ENCODE results near the gene AK5.

Gene AK5

DNA sequence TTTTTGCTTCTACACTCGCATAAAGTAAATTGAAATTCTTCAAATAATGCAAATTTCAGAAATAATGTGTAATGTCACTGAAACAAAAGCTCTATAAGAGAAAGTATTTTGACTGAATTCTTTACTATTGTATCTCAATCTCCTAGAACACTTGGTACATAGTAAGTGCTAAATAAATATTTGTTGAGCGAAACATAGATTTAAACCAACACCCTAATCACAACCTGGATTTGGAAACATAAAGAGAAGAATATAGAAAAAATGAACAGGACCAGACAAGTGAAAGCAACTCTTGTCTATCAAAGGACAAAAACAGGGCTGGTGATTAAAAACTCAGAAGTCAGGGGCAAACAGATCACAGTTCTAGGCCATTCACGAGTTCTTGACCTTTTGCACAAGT lies 74.3 kb downstream of the AK5 start:
- DNase-seq: no peak

DNA sequence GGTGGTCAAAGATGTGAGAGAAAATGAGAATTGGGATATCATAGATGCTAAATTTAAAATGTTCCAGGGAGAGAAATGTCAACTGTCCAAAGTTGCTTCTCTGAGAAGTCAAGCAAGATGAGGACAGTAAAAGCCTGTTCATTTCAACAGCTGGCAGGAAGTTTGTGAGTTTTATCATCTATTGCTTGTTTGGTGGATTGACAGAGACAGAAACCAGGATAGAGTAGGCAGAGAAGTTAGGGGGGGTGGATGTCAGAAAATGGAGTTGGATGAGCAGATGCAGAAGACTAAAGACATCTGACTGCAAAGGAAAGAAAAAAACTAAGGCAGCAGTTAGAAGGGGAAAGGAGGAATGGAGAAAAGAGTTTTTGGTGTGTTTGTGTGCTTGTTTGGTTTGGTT lies 78.4 kb downstream of the AK5 start:
- no peak for DNase-seq

DNA sequence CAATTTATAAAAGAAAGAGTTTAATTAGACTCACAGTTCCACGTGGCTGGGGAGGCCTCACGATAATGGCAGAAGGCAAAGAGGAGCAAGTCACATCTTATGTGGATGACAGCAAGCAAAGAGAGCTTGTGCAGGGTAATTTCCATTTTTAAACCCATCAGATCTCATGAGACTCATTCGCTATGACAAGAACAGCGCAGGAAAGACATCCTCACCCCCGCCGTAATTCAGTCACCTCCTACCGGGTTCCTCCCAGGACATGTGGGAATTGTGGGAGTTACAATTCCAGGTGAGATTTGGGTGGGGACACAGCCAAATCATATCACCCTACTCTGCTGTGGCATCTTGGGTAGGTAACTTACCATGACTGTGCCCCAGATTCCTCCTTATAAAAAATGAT lies 79.8 kb downstream of the AK5 start:
- no peak for DNase-seq

DNA sequence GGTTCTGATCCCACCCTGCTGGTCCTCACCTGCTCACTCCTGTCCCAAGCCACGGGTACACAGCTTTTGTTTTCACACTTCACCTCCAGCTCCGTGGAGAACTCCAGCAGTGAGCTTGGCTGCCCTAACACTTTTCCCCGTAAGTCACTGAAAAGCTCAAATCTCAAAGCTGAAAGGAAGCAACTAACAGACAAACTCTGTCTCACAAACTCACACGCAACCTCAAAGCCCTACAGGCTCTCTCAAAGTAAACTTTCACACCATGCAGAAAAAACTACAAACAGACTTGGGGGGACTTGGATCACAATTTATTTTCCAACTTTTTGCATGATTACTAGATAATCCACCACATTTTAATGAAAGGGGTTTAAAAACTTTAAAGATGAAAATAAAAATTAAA lies 88.3 kb downstream of the AK5 start:
- DNase-seq: no peak

DNA sequence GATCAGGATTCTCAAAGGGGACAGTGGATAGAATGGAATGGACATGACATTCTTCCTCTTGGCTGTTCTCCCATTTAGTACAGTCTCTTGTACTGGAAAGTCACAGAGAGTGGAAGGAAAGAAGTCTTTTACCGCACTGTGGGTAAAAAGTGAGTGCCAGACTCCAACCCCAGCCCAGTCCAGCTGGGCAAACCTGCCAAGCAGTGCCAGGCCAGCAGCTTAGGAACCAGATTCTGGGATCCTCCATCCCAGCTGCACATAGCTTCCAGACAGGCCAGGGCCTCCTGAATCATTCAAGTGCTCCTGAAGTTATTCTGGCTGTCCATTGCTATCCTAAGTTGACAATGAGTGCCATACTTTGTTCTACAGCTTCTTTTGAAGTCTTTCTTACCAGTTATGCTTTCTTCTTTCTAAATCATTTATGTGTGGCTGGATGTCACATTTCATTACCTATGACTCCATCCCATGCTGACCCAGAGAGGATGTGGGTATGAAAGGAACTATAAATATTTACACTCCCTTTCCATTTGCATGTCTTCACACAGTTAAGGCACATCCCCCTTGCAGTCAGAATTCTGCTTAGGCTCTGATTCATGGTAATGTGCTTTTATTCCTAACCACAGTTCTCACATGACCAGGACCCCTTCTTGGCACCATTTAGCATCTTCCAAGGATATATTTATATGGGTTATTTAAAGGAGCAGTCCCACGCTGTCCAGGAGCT lies 88.9 kb downstream of the AK5 start:
- no peak for DNase-seq

DNA sequence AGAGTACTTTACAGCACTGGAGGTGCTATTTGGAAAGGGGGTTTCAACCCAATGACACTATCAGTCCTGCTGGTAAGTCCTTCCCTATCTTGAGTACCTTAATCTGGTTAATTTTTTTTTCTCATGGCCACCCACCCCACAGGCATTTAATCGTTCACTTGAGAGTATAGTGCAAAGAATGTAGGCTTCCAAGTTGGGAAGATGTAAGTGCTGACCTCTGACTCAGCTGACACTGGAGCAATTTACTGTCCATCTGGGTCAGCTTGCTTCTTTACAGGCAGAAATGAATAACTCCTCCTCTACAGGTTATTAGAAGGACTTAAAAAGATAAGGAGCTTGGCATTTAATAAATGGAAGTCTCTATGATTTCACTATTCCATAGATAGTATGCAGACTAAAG lies 89.6 kb downstream of the AK5 start:
- DNase-seq: no peak

DNA sequence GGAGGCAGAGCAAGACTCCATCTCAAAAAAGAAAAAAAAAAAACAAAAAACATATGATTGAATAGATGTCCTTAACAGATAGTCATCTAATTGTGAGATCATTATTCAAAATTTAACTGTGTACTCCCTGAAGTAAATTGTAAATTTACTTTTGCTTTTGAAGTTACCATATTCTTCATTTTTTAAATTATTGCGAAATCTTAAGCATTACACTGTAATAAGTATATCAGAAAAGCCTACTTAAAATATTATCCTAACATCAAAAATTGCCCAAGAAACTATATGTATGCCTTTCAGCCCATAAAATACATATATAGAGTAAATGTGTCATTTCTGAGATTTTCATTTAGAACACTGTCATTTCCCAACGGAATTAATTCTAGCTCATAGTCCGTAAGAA lies 91.9 kb downstream of the AK5 start:
- no peak for DNase-seq

DNA sequence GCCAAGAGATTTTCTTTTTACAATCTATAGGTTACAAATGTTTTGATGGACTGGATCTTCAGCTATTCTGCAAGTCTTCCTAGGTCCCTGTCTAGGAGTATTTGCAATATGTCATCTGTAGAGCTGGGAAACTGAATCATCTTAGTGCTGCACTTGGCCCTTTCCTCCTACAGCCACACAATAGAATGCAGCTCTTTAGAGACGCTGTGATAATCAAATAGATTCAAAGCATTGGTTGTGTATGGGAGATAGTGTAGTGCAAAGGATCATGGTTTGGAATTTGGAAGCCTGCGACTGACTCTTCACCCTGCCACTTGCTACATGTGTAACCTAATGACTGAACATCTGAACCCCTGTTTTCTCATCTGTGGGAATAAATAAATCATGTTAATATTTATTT lies 93.7 kb downstream of the AK5 start:
- DNase-seq: no peak

DNA sequence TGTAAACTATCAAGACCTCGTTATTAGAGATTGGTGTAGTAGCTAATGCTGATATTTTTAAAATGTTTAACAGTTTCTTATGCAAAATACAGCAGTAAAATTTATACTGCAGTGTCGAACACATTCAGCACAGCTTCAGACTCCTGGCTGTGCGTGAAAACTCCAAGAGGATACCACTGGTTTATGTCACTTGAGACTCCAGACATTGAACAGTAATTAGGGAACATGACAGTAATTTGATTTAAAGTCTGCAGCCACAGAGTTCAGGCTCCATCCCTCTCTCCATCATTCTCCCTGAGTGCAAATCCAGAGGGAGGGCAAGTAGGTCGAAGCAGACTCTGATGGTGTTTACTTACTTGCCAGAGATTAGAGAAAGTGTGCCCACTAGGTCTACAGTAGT lies 94.2 kb downstream of the AK5 start:
- DNase-seq: no peak

DNA sequence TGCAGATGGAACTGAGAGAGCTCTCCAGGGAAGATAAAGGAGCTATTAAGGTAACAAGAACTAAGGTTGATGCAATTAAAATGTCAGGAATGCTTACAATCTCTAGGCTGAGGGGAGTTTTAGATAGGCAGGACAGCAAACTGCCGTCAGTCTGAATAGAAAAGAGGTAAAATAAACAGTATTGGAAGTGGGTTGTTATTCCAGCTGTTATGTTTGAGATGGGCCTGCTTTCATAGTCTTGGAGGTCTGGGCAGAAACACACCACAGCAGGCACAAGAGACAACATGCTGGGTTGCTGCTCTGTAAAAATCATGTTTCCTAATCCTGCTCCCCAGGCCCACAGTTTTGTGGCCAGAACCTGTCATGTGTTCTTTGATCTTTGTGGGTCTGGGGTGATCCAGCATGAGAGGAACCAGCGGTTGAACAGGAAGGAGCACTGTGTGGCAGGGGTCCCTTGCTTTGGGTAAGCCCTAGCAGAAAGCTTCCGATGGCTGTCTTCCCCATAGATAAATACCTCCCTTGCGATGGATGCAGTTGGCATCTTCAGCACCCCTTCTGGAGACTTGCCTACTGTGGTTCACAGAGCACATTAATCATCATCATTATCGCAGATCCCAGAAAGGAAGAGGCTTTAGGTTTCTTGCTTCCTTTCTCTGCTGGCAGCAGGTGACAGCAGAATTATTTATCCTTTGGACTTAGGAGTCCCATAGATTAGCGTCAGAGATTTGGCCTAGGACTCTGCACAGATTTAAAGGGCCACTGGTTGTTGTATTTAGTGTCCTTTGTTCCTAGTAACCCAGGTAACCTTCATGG lies 97.1 kb downstream of the AK5 start:
- DNase-seq: no peak

DNA sequence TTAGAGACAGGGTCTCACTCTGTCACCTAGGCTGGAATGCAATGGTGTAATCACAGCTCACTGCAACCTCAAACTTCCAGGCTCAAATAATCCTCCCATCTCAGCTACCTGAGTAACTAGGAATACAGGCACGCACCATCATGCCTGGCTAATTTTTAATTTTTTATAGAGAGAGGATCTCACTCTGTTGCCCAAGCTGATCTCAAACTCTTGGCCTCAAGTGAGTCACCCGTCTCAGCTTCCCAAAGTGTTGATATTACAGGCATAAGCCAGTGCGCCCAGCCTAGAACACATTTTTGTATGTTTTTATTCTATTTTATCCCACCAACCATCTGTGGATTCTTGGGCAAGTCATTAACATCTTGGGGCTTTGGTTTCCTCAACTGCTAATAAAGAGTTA lies 100.5 kb downstream of the AK5 start:
- DNase-seq: no peak

DNA sequence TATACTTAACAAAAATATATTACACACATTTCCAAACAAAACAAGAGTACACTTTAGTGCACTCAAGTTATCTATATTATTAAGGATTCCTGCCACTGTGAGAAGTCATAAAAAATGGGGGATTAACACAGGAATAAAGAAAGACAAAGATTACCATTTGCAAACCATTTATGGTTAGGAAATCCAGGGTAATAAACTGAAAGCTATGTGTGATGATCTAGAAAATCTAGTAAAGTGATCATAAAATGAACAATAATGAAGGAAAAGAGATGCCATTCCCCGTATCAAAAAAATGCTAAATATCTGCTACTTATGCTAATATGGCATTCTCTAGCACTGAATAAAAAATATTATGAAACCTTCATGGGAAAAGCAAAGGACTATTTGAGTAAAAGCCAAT lies 101.4 kb downstream of the AK5 start:
- no peak for DNase-seq

DNA sequence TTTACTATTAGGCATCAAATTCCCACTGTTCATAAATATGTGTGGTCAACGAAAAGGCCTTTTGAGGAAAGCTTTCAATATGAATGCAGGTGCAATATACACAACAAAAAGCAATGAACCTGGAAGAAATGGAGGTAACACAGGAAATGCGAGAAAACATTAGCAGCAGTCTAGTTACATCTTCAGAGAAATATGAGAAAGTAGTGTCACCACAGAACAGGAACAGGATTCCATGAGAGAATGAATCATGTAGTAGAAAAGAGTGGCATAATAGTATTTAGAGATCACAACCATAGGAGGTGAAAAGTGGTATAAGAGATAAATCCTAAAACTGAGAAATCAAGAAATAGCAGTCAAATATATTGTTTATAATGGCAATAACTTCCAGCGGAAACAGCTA lies 103.7 kb downstream of the AK5 start:
- no peak for DNase-seq

DNA sequence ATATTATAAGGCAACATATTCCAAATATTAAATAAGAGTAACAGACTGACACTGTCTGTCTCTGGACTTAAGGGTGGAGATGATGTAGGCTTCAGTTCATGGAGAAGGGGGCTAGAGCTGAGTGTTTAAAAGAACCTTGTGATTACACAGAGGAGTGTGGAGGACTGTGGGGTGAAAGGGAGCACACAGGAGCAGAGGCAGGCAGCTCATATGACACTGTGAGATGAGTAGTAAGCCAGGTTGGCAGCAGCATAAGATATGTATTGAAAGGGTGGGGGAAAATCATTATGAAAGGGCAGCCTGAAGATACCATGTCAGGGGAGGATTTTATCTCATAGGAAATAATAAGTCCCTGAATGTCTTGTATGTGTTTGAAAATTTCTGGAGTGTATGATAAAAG lies 104.5 kb downstream of the AK5 start:
- no peak for DNase-seq

DNA sequence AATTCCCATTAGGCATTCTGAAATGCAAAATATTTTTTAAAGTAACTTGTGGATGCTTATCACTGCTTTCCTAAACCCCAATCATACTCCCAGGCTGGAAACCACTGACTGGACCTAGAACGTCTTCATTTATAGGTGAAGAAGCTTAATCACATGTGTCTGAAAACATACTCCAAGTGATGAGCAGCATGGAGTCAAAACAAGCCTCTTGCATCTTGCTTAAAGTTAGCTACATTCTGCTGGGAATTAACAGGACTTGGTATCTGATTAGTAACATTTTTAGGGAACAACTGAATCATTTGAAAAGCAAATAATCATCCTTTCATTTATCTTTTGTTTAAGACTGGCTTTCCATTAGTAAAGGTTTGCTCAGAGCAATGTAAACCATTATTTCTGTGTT lies 105.7 kb downstream of the AK5 start:
- no peak for DNase-seq

DNA sequence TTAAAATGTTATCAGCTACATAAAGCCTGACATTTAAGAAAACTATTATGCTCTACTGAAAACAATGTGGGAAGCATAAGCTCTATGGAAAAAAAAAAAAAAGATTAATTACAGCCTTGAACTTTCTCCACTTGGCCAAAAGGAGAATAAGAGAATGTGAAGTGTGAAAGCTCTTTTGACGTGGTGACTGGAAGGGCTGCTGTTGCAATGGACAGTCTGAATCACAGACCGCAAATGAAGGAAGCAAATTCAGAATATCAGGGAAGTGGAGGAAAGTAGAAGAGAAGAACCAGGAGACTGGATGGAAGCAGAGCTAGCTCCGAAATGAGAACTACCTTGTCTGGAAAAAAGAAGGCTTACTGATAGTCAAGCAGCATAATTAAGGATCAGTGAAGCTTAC lies 106.8 kb downstream of the AK5 start:
- no peak for DNase-seq

DNA sequence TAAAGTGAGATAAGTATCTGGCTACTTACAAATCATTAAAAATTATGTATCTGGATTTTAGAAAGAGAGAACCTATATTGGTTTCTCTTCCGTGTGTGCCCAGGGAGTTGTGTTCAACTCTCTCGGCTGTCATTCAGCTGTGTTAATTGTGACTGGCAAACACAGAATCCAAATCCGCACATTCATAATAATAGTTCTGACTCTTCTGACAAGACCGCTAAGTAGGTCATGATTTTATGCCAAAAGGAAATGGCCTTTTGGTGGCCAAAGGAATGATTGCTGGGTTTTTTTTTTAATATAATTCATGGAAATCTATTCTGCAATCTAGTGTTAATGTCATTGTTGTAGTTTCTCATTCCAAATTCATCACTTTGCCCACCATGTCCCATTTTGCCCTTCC lies 110.7 kb downstream of the AK5 start:
- DNase-seq: no peak

DNA sequence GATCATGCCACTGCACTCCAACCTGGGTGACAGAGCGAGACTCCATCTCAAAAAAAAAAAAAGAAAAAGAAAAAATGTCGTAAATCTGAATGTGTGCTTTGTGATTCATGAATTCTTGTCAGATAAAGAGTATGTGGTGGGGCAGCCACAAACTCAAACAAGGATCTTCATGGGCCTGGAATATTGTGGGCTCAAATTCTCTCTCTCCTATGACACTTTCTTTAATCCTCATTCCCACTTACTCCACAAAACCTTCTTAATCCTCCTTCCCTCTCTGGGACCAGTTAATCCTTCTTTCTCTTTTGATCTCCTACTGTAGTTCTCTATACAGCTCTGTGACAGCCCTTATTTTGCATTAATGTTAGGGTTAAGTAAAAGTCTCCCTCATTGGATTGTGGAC lies 112.3 kb downstream of the AK5 start:
- DNase-seq: no peak

DNA sequence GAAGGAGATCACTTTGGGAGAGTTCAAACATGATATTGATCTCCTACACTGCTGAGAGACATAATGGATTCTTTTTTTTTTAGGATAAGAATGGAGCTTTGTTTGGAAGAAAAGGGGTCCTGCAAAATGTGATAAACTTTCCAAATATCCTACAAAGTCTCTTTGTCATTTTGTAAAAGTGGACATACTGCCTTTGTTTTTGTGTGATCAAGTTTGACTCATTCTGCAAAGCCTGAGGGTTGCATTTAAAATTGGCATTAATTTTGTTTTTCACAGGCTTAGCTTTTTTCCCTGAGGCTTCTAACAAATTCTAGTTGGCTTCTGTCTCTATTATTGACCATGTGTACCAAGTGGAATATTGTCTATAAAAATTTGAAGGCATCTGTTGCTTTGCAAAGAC lies 113.2 kb downstream of the AK5 start:
- DNase-seq: no peak

DNA sequence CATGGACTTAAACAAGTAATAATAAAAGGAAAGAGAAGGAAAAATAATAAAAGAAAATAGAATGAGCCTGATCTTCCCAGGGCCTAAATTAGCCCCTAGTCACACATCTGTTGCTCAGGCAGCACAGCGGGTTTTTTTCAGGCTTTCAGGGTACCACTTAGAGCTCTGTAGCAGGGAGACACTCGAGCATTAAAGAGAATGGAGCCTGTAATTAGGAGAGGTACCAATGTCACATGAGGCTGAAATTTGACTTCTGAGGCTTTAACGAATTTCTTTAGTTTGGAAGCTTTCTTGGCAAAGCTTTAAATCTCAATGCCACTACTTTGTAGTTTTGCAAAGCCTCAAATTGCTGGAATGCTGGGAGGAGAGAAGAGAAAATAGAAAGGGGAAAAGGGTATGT lies 116.3 kb downstream of the AK5 start:
- DNase-seq: no peak

DNA sequence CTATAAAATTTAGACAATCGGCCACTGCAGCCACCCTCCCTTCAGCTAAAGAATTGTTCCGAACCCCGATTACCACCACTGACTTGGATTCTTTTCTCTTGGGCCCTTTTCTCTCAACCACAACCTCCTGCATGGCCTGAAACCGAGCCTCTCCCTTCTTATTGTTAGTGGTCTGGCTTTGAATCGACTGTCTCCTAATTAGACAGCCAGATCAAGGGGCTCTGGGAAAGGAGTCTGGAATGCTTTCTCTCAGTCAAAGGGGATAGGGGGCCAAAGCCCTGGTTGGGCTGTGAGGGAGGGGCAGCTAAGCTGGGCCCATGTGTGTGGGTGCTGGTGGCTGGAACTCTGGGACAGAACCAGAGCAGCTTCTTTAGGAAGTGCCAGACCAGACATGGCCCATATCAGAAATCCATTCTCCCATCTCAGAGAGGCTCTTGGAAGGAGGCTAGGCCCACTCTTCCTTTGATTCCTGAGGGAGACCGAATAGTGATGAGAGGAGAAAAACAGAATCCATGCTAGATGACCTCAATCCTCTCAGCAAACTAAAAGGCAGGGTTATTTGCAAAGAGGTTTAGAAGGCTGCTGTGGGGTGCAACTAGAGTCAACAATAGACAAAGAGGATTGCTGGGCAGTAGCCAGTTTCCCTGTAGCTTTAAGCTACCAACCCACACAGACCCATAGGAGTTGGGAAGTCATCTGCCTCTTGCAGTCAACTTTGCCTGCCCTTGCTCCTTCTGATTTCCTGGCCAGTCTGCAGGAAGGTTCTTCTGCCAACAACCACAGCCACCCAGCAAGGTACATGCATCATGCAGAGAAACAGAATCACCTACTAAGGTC lies 117.6 kb downstream of the AK5 start:
- no peak for DNase-seq

DNA sequence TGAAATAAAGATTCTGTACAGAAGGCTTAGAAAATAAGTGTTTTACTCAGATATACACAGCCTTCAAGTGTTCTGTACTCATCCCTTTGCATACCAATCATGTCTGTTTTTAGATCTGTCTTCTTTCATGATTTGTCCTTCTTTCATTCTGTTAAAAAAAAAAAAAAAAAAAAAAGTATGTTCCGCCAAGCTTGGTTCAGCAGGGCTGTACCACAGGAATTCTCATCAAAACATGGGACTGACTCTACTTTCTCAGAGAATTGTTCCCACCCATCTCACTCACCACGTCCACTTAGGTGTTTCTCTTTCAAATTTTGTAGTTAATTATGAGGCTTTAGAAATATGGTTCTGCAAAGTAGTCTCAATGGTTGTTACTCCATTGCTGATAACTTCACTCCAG lies 119.0 kb downstream of the AK5 start:
- DNase-seq: no peak

DNA sequence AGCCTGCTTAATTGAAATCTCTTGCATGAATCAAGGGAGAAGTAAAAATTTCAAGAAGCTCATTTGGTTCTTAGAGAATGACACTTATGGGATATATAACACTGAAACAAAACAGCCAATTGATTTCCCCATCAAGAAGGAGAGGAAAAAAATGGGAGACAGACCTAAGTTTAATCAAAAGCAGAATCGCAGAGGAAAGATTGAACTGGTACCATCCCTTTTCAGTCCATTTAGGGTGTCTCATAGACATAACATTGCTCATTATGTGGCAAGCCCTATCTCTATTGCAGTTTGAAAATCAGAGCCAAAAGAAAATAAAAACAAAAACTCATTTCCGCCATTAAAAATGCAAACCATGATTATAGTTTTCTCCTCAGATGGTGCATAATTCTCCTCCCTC lies 119.6 kb downstream of the AK5 start:
- DNase-seq: no peak

DNA sequence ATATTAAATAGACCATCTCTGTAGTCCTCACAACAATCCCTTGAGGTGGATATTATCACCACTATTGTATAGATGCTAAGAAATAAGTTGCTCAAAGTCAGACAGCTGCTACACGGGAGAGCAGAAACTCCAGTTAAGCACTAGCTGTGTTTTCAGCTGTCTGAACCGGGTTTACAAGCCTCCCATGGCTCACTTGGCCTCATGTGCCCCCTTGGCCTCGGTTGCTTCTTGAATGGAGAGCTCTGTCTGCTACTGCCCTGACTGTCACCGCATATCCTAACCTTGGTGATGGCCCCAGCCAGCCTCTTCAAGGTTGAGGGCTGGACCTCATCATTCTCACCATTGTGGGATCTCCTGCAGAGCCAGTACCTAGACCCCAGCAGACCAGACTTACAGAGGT lies 123.4 kb downstream of the AK5 start:
- no peak for DNase-seq
